ENCODE data around the gene MEST.
"Not testable (repeated sequence)": the region's sequence is repeated elsewhere in the genome, so short reads cannot be mapped to it uniquely, and the experiment has no call there.

The MEST gene

DNA sequence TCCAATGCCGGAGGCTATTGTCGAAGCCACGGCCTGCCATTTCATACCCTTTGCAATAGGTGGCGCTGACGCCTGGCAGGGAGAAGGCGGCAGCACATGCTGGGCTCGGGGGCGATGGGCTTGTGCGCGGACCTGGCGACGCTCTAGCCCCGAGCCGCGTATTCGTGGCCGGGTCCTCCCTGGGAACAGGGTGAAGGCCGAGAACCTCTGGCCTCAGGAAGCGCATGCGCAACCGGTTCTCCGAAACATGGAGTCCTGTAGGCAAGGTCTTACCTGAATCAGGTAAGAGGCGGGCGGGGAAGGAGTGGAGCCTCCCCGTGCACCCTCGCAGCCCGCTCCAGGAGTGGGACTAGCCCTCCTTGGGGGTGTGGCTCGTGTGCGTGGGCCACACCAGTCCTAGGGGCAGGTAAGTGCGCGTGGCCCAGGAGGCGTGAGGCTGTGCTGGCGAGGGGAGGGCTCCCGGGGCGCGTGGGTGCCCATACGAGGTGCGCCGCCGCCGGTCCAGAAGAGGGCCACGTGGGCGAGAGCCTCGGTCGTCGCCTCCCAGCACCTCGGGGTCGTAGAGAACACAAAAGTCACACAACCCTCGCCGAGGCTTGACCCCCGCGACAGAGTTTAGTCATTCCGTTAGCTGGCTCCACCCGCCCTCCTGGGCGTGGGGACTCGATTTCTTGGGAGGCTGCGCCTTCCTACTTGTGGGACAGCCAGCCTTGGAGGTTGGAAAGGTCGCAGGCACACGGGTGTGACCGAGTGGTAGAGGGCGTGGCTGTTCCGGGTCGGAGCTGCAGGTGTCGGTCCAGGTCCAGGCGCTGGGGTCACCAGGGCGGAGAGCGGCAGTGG lies 5.6 kb upstream of the MEST start:
- DNase-seq: peak; percentile 77

DNA sequence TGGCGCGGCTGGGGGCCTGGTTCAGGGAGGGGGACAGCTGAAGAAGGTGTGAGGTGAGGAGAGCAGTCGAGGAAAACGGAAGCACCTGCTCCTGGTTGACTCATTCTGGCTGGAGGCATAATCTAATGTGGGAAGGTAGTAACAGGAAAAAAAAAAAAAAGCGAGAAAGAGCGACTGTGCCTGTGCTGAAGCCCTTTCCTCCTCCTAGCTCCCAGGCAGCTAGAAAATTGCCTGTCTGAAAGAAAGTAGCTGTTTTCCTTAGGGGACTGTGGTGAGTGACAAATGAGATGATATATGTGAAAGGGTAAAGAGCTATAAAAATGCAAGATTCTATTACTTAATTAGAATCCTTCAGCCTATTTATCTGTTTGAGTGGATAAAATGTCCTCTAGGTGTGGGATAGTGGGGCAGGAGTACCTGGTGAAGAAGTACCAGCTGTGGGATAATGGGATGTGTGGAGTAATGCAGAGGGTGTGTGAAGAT lies 4.9 kb upstream of the MEST start:
- DNase-seq: no peak

DNA sequence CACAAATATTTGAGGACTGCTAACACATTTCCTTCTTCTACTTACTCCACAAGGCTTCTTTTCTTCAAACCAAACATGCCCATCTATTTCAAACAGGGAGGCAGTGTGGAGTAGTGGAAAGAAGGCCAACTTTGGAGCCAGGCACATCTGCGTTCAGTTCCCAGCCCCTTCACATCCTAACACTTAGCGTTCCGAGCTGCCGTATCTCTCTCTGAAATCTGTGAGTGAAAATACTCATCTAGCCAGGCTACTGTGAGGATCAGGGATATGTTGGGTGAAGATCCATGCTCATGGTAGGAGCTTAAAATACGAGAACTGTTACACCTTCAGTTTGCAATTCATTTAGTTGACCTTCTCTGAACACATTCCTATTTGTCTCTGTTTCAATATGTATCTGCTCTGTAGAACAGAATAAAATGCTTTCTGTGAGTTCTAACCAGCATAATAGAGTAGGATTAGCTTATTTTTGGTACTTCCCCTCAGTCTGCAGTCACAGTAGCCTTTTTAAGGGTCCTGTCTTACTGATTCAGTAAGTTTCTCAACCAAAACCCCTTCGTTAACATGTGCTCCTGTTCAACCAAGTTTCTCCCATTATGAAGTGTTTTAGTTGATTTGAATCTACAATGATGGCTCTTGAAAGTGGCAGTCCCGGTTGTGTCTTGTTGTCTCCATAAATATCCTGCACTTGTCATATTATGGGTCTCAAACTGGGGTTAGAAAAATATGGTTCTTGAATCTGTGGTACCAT lies 3.3 kb upstream of the MEST start:
- DNase-seq: no peak

DNA sequence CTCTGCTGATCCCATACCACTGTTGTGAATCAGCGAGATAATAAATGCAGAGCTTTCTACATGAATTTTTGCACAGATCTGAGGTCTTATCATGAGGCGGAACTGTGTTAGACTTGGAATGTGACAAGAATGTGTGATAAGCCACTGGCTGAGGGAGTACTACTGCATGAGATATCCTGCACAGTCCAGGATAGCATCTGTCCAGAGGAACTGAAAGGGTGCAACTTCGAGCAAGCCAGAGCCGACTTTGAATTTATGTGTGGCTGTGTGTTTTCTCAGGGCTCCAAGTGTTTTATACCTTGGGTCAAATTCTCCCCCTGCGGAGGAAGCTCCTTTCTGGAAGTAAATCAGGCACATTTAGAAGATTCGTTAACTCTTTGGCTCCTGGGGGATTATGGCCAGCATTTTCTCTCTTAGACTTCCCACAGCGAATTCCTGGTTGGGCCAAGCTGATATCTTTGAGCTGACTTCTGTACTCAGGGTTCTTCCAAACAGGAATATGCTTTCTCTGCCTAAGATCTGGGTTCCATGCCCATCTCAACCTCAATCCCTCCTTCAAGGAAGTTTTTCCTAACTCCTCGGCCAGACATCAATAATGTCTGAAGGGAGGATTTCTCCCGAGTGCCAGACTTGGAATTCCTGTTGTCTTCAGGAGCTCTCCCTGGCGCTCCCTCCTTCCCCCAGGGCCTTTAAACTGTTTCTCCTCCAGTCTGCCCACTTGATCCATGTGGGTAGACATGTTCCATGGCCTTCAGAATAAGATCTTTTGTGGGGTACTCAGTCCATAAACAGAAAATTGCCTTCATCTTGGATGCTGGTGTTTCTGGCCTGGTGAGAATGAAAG lies 2.5 kb upstream of the MEST start:
- no peak for DNase-seq

DNA sequence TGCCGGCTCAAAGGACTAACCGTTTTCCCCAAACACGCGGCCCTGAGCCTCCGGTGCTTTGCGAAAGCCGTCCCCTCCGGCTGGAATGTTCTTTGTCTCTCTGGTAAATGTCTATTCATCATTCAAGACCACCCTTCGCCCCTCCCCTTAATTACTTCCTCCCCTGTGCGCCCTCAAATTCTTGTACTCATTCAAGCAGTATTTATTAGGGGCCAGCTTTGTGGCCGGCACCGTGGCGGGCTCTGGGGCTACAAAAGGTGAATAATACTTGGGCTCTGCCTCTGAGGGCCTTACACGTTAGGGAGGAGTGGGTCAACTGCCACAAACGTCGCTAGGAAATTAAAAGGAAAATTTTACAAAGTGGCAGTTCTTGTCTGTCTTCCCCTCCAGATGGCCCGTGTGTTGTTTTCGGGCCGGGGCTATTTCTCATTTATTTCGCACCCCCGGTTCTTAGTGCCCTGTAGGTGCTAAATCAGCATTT lies 1.5 kb upstream of the MEST start:
- no peak for DNase-seq

DNA sequence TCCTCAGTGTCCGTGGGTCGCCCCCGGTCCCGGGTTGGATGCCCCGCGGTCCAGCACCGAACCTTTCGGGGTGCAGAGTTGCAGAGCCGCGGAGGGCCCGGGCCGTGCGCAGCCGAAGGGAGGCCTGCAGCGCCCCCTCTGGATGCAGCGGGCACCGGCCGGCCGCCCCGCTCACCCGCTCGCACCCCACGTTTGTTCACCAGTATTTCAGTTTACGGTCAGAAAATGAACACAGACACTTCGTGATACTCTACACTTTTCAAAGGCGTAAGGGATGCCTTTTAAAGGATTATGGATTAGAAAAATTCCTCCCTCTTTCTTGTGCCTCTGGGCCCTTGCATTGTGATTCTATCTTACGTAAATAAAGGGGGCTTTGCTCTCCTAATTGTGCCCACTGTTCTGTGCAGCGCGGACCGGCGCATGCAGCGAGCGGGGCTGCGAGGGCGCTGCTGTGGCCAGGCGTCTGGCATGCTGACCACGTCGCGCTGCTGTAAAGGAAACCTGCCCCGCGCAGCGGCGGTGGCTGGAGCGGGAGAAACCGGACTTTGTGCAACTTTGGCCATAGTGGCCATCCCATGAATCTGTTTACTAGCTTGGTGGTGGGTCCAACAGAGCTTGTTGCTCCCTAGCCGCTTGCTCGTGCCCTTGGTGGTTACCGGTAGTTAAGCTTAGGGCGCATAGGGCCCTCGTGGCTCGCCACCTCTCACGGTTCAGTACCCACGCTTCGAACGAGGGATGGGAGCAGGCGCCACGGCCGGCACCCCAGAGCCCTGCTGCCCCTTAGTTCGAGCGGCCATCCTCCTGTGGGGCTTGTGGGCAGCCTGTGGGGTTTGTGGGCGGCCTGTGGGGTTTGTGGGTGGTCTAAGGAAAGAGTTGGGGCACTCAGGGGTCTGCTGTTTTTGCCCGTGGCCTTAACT lies 739 bp upstream of the MEST start:
- DNase-seq: no peak

DNA sequence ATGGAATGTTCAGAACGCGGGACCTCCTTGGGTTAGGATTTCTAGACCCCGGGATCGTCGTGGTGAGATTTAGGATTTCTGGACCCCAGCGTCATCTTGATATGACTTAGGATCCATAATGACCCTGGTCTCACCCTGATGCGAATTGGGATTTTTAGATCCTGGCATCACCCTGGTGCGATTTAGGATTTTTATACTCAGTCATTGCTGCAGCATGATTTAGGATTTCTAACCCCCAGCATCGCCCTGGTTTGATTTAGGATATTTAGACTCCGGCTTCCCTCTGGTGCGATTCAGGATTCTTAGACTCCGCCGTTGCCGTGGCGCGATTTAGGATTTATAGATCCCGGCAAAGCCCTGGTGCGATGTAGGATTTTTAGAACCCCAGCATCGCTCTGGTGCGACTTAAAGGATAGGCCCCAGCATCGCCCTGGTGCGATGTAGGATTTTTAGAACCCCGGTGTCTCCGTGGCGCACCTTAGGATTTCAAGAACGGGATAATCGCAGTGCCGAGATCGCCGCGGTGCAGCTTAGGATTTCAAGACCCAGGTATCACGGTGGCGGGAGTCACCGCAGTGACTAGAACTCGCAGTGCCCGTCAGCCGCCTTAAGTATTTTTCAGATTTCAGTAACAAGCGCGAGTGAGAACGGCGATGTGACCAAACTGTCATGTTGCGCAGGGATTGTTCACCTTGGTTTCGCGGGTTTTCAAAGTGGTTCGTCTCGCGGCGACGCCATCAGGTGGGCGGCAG lies 814 bp downstream of the MEST start:
- no peak for DNase-seq

DNA sequence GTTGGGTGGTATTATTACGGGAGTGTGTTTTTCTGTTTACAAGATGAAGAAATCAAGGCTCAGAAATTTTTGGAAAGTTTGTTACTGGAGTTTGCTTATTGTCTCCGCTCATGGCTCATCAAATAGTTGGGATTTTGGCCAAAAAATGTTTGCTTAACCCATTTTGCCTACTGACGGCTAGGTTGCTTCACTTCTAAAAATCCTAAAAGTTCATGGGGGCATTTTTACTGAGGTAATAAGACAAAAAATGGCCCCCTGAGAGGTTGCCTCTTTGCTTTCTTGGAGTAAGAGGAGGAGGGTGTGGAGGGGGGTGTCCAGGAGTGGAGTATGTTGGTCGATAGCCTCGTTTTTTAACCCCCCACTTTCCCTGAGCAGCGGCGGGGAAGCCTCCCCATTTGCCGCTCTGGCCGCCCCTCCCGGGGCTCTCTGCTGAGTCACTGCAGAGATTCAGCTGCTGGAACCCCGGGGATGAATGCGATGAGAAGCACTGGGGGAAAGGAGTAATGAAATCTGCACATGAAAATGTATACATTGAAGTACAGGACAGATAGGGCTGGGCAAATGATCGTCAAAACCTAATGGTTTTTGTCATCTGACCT lies 1.5 kb downstream of the MEST start:
- no peak for DNase-seq

DNA sequence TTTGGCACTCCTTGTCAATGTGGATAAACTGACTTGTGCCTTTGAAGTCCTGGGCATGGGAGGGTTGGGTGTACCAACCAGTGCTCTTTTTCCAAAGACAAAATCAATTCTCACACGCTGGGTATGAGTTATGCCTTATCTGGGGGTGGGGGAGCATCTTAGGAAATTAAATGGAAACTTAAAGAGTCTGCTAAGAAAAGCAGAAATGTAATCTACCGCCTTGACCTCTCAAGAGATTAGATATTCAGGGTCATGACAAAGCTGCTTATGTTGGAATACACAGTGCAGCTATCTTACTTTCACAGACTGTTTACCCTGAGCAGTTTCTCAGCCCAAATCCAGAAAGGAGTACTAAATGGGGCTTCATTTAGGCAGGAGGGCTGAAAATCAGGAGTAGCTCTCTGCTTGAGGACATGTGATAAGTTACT lies 2.6 kb downstream of the MEST start:
- DNase-seq: no peak

DNA sequence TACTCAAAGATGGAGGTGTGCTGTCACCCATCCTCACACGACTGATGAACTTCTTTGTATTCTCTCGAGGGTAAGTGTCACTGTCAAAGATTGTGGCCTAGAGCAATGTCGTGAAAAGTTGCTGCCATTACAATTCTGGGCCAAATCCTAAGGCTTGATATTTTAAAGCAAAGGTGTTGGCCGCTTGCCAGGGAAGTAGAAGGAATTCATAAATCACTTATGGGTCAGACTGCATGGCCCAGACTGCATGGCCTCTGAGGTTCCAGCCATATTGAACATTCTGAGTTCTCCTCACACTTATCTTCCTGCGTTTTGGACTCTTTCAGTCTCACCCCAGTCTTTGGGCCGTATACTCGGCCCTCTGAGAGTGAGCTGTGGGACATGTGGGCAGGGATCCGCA lies 8.6 kb downstream of the MEST start:
- no peak for DNase-seq

DNA sequence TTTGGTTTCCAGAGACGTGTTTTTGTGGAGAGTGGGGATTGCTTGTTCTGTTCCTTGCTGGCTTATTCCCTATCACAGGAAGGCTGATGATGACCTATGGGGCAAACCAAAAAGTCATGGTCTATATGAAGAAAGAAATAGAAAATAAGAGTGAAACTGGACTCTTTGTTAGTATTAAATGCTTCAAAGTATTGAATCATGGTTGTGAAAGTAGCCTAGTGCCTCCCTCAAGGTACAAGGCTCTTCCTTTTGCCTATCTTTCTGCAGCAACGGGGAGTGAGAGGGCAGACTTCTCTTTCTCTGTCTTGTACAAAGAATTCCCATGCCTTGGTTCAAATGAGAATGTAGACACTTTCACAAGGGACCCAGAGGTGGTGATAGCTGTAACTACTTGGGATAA lies 9.0 kb downstream of the MEST start:
- DNase-seq: no peak

DNA sequence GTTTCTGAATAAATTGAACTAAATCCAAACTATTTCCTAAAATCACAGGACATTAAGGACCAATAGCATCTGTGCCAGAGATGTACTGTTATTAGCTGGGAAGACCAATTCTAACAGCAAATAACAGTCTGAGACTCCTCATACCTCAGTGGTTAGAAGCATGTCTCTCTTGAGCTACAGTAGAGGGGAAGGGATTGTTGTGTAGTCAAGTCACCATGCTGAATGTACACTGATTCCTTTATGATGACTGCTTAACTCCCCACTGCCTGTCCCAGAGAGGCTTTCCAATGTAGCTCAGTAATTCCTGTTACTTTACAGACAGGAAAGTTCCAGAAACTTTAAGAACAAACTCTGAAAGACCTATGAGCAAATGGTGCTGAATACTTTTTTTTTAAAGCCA lies 13.9 kb downstream of the MEST start:
- DNase-seq: no peak

DNA sequence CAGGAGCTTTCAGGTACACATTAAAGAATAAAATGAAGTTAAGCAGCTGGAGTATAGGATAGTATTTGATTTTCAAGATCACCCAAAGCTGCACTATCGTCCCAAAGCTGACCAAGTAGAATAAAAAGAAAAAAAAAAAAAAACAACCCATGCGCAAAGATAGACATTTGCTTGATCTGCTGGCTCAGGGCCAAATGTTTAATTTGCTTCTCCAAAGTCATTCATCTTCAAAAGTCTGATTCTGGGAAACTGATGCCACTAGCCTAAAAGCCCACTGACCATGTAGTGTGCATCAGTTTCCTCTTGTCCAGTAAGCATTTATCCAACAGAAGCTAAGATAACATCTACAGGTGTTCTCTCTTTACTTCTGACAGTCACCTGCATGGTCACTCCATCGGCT lies 14.5 kb downstream of the MEST start:
- no peak for DNase-seq

DNA sequence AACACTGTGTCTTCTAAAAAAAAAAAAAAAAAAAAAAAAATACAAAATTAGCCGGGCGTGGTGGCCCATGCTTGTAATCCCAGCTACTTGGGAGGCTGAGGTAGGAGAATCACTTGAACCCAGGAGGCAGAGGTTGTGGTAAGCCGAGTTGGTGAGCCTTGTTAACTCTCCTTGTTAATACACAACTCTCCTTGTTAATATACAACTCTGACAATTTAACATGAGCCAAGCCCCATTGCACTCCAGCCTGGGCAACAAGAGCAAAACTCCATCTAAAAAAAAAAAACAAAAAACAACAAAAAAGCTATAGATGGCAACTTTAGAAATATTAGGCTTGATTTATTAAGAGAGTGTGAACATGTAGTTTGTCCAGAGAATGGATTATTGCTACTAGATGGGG lies 20.2 kb downstream of the MEST start:
- not testable (repeated sequence) for DNase-seq

DNA sequence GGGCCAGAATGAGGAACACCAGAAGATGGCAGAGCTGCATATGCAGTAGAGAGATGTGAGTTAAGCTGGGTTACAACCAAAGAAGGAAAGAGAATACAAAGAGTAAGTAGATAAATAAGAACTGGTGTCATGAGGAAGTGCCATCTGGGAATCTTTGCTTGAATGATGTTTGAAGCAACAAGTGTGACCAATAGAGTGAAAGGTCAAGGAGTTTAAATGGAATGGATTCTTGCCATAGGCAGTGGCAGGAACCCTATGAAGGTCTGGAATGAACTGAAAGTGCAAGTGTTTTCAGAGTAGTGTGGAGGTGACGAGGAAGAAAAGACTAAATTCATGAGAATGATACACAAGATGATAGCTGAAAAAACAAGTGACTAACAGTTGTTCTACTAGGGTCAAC lies 21.6 kb downstream of the MEST start:
- DNase-seq: no peak

DNA sequence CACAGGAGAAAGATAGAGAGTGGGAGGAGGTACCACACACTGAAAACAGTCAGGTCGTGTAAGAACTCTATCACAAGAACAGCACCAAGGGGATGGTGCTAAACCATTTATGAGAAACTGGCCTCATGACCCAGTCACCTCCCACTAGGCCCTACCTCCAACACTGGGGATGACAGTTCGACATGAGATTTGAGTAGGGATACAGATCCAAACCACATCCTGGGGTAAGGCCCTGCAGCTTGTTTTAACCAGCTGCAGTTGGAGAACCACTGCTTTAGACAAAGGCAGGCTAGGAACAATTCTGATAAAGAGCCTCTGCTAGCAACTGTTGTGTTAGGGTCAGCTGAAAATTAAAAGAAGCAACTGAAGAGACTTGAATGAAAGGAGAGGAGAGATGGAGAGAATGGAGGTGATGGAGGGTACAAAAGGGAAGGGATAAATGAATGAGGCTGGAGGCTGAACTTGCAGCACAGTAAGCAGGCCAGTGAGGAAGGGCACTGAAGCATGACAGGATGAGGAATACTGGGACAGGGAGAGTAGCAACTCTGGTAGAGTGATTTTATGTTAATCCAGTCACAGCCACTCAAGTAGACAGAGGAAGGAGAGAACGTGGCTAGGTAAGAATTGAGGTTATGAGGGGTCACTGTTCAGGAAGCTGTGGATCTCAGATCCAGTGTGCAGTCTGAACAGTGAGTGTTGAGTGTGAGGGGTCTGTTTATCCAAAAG lies 23.6 kb downstream of the MEST start:
- DNase-seq: no peak

DNA sequence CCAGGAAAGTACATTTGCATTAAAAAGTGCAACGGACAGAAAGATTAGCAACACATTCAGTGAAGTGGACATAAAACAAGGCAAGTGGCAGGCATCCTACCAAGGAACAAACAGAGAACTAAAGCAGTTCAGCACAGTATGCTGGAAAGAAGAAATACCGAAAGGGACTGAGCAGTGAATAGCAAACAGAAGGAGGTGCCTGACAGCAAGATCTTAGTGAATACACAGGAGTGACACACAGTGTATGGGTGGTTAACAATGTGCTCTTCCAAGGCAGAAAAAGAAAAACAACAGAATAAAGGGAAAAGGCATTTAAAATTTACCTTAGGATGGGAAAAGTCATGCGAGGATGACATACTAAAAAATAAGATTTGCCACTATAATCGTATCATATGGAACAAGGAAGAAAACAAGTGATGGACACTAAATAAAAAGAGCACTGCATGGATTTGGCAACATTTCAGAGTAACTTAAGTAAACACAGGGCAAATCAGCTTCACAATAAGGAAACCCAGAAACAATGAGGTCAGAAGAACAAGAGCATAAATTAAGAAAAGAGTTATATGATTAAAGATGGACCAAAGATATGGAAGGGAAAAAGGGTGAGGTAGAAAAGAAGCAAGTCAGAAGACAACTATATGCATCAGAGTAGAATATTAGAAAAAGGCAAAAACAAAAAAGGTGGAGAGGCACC lies 29.5 kb downstream of the MEST start:
- no peak for DNase-seq

DNA sequence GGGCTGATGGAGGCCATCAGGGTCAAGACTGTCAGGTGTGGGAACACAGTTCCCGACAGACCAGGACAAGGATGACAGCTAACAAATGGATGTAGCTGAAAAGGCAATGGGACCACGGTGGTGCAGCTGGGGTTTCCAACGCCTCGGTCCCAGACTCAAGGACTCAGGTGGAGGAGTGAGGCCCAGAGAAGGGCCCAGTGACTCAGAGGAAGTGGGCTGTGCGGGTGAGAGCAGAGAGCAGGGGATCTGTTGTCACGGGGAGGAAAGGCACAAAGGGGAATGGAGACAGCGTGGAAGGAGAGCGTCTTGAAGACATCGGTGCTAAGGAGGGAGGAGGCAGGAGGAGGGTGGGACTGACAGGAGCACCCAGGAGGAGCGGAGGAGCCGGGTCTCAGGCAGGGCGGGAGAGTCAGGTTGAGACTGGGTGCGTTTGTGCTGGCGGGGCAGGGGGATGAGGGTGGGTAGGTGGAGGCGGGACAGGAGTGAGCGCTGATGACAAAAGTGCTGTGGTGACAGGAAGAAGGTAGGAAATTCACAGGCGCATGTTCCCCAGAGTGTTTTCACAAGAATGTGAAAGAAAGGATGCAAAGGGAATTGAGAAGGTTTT lies 31.7 kb downstream of the MEST start:
- DNase-seq: not testable (repeated sequence)

DNA sequence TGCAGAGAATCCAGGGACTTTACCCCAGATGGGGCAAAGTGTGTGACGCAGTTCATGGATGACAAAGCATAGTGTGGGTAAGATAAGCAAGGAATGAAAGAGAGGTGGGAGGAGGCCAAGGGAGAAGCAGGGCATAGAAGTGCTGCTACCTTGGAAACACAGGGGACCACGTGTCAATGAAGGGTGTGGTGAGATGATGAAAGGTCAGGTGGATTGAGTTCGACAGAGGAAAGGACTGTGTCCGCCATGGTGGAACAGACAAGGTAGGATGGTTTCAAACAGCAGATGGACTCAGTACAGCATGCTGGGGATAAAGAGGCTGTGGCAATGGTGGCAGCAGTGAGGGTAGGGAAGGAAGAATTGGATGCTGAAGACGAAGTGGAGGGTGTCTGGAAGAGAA lies 32.7 kb downstream of the MEST start:
- no peak for DNase-seq

Measured in NCI-H510A treated with DMSO at 0.1 percent for 48 hours (cell line).